Amygdala (tissue), 56 donors: Measurements from ENCODE around the gene AKAP6.

Experiments used
- DNase-seq, 56 donors: peaks; one replicate each; lab custom pipeline; 2025; lab: John Stamatoyannopoulos, UW

Gene AKAP6

GRCh38 chr14:32602699-32603098 lies 273.6 kb downstream of the AKAP6 start:
- DNase-seq = peak in 1 of 56 donors; percentile 8

GRCh38 chr14:32603992-32604565 lies 275.0 kb downstream of the AKAP6 start:
- DNase-seq = no peak

- DNase-seq = no peak
These were observed 277.2 kb downstream of the AKAP6 start for GRCh38 chr14:32606301-32606700.

- DNase-seq = no peak
These were observed 278.3 kb downstream of the AKAP6 start for GRCh38 chr14:32607399-32607798.

GRCh38 chr14:32608857-32609256 lies 279.8 kb downstream of the AKAP6 start:
- DNase-seq = no peak

- no peak for DNase-seq
These were observed 280.3 kb downstream of the AKAP6 start for GRCh38 chr14:32609388-32609787.

- DNase-seq = no peak
These were observed 282.7 kb downstream of the AKAP6 start for GRCh38 chr14:32611752-32612151.

- no peak for DNase-seq
These were observed 289.9 kb downstream of the AKAP6 start for GRCh38 chr14:32618991-32619390.

GRCh38 chr14:32620303-32620702 lies 291.2 kb downstream of the AKAP6 start:
- no peak for DNase-seq

- DNase-seq = no peak
These were observed 291.6 kb downstream of the AKAP6 start for GRCh38 chr14:32620724-32621123.

- DNase-seq = no peak
These were observed 292.5 kb downstream of the AKAP6 start for GRCh38 chr14:32621585-32621984.

GRCh38 chr14:32622742-32623141 lies 293.6 kb downstream of the AKAP6 start:
- DNase-seq = no peak

GRCh38 chr14:32623300-32624093 lies 294.4 kb downstream of the AKAP6 start:
- DNase-seq = no peak

- DNase-seq = no peak
These were observed 296.1 kb downstream of the AKAP6 start for GRCh38 chr14:32625211-32625610.

GRCh38 chr14:32627545-32628298 lies 298.6 kb downstream of the AKAP6 start:
- no peak for DNase-seq

- DNase-seq = no peak
These were observed 300.1 kb downstream of the AKAP6 start for GRCh38 chr14:32629236-32629635.

- no peak for DNase-seq
These were observed 301.6 kb downstream of the AKAP6 start for GRCh38 chr14:32630701-32631100.

GRCh38 chr14:32633224-32633859 lies 304.2 kb downstream of the AKAP6 start:
- peak in 3 of 56 donors; percentile 1 to 15 (median 15) for DNase-seq

GRCh38 chr14:32633930-32634329 lies 304.8 kb downstream of the AKAP6 start:
- DNase-seq = no peak

- DNase-seq = no peak
These were observed 306.1 kb downstream of the AKAP6 start for GRCh38 chr14:32635061-32635719.
